HepG2 (cell line): ENCODE results near the gene SOCS3. TPM values are rescaled to one million over a fixed set of nuclear protein-coding genes. Genes with fewer than 3 reads are reported as not detected.
A peak's percentile ranks its signal among the peaks of the same experiment; 100 is the strongest.

Experiments used
- ADNP ChIP-seq: sonication (generic); formaldehyde crosslinking; IDR thresholded peaks from 2 replicates; pipeline ENCODE4 v1.4.0; 2020; ENCODE audit warnings: missing genetic modification reagents
- BATF2 ChIP-seq: sonication (generic); formaldehyde crosslinking; IDR thresholded peaks from 2 replicates; pipeline ENCODE4 v1.8.0; 2022; ENCODE audit warnings: mild to moderate bottlenecking, missing genetic modification reagents, moderate library complexity
- CEBPG ChIP-seq: IDR thresholded peaks from 2 replicates; pipeline ENCODE4 v1.6.1; 2016
- CREBL2 ChIP-seq: sonication (generic); formaldehyde crosslinking; IDR thresholded peaks from 2 replicates; pipeline ENCODE4 v1.8.1; 2023; ENCODE audit warnings: missing genetic modification reagents, mild to moderate bottlenecking, borderline replicate concordance
- DNMT3B ChIP-seq: conservative IDR thresholded peaks from 2 replicates; pipeline ENCODE4 v1.6.1; 2016; ENCODE audit warnings: missing biosample characterization, control low read depth
- GABPA ChIP-seq, 2 experiments: IDR thresholded peaks; 2 replicates each; pipeline ENCODE4 v1.6.1; 2011 to 2016; ENCODE audit warnings: low read depth in 2 of 2, low read length in 1 of 2, missing biosample characterization in 1 of 2, missing genetic modification characterization in 1 of 2
- KDM5B ChIP-seq: sonication (generic); formaldehyde crosslinking; IDR thresholded peaks from 2 replicates; pipeline ENCODE4 v1.4.0; 2020; ENCODE audit warnings: missing genetic modification reagents, mild to moderate bottlenecking, borderline replicate concordance
- KDM6A ChIP-seq: IDR thresholded peaks from 2 replicates; pipeline ENCODE4 v1.6.1; 2016; ENCODE audit warnings: low read depth
- KMT2A ChIP-seq: sonication (generic); formaldehyde crosslinking; IDR thresholded peaks from 2 replicates; pipeline ENCODE4 v1.4.0; 2020; ENCODE audit warnings: missing genetic modification reagents
- MIER2 ChIP-seq: IDR thresholded peaks from 2 replicates; pipeline ENCODE4 v1.6.1; 2016; ENCODE audit warnings: missing biosample characterization, missing genetic modification reagents
- MIER3 ChIP-seq: IDR thresholded peaks from 2 replicates; pipeline ENCODE4 v1.6.1; 2016; ENCODE audit warnings: missing compliant biosample characterization, borderline replicate concordance
- MYNN ChIP-seq: sonication (generic); formaldehyde crosslinking; IDR thresholded peaks from 2 replicates; pipeline ENCODE4 v1.4.0; 2020; ENCODE audit warnings: mild to moderate bottlenecking, low read depth, missing genetic modification reagents
- POGK ChIP-seq: sonication (generic); formaldehyde crosslinking; conservative IDR thresholded peaks from 2 replicates; pipeline ENCODE4 v1.8.0; 2022; ENCODE audit warnings: mild to moderate bottlenecking, moderate library complexity, missing genetic modification reagents
- RARA ChIP-seq: IDR thresholded peaks from 2 replicates; pipeline ENCODE4 v1.6.1; 2016; ENCODE audit warnings: missing genetic modification reagents, missing compliant biosample characterization
- RBM39 ChIP-seq: fragments of 200-400 bp; formaldehyde crosslinking; IDR thresholded peaks from one replicate; pipeline ENCODE4 v1.6.1; 2018; ENCODE audit warnings: antibody characterized with exemption, mild to moderate bottlenecking, low read depth, low read length; ENCODE audit not compliant: poor library complexity, severe bottlenecking
- RXRB ChIP-seq: IDR thresholded peaks from 2 replicates; pipeline ENCODE4 v1.6.1; 2016; ENCODE audit warnings: borderline replicate concordance, missing genetic modification reagents, missing compliant biosample characterization
- SNAPC2 ChIP-seq: sonication (generic); formaldehyde crosslinking; IDR thresholded peaks from 2 replicates; pipeline ENCODE4 v1.8.1; 2022; ENCODE audit warnings: mild to moderate bottlenecking, missing genetic modification reagents
- TBP ChIP-seq: sonication (generic); formaldehyde crosslinking; IDR thresholded peaks from 2 replicates; pipeline ENCODE4 v1.5.0; 2020; ENCODE audit warnings: missing genetic modification reagents
- TBX3 ChIP-seq: fragments of 450-650 bp; IDR thresholded peaks from 2 replicates; pipeline ENCODE4 v1.6.1; 2017; ENCODE audit warnings: antibody characterized with exemption, mild to moderate bottlenecking, inconsistent platforms, borderline replicate concordance
- TCF7L2 ChIP-seq: IDR thresholded peaks from 2 replicates; pipeline ENCODE4 v1.6.1; 2011; ENCODE audit warnings: mild to moderate bottlenecking, low read depth, low read length, moderate library complexity
- TMF1 ChIP-seq: sonication (generic); formaldehyde crosslinking; IDR thresholded peaks from 2 replicates; pipeline ENCODE4 v1.8.1; 2022; ENCODE audit warnings: low read depth, missing genetic modification reagents
- TSC22D2 ChIP-seq: sonication (generic); formaldehyde crosslinking; IDR thresholded peaks from 2 replicates; pipeline ENCODE4 v1.5.1; 2020; ENCODE audit warnings: missing genetic modification reagents, mild to moderate bottlenecking, borderline replicate concordance
- ZNF343 ChIP-seq: sonication (generic); formaldehyde crosslinking; IDR thresholded peaks from 2 replicates; pipeline ENCODE4 v1.4.0; 2020; ENCODE audit warnings: mild to moderate bottlenecking, missing genetic modification reagents
- ZNF446 ChIP-seq: sonication (generic); formaldehyde crosslinking; IDR thresholded peaks from 2 replicates; pipeline ENCODE4 v1.5.0; 2020; ENCODE audit warnings: mild to moderate bottlenecking, missing genetic modification reagents
- ZNF501 ChIP-seq: sonication (generic); formaldehyde crosslinking; IDR thresholded peaks from 2 replicates; pipeline ENCODE4 v1.5.1; 2020; ENCODE audit warnings: mild to moderate bottlenecking, moderate library complexity, missing genetic modification reagents
- ZNF546 ChIP-seq: sonication (generic); formaldehyde crosslinking; conservative IDR thresholded peaks from 2 replicates; pipeline ENCODE4 v1.8.1; 2023; ENCODE audit warnings: mild to moderate bottlenecking, missing genetic modification reagents
- ZNF562 ChIP-seq: sonication (generic); formaldehyde crosslinking; IDR thresholded peaks from 2 replicates; pipeline ENCODE4 v1.8.0; 2022; ENCODE audit warnings: missing genetic modification reagents, borderline replicate concordance
- ZNF576 ChIP-seq: sonication (generic); formaldehyde crosslinking; IDR thresholded peaks from 2 replicates; pipeline ENCODE4 v1.4.0; 2020; ENCODE audit warnings: mild to moderate bottlenecking, missing genetic modification reagents
- polyA plus RNA-seq, 8 experiments: library from polyadenylated mRNA; depleted of rRNA in 3 of 8; stranded (reverse) in 7 of 8; unstranded in 1 of 8; fragments of >200 nt; fragmentation: Illumina TruSeq in 4 of 8; extraction: Trizol in 4 of 8; gene quantifications; 2 replicates each; pipeline versions ENCODE4 v1.2.1 to v1.2.3, GENCODE V29; 2011 to 2016; ENCODE audit warnings: low read depth in 4 of 8, missing spikeins in 1 of 8, mixed read lengths in 1 of 8; ENCODE audit not compliant: insufficient read depth in 1 of 8
- total RNA-seq, 5 experiments: library from RNA; depleted of rRNA; stranded (reverse); fragments of >200 nt; fragmentation: Illumina TruSeq; extraction: Trizol; gene quantifications; 2 replicates each; pipeline ENCODE4 v1.2.3, GENCODE V29; 2016; ENCODE audit warnings: low read depth in 1 of 5

Gene SOCS3
- total and polyA plus RNA-seq, 2 of the 13 experiments (the other 11 are each of a cell fraction or from before 2014, with no cell fraction given) = 0.77 to 2.4 TPM

- TF ChIP-seq RXRB (CRISPR knock-in tag) = peak; percentile 55; the same call in 1 of the 2 replicates
- no peak for TF ChIP-seq TCF7L2
- peak; percentile 98 for TF ChIP-seq ZNF446 (CRISPR knock-in tag)
- TF ChIP-seq CREBL2 = peak; percentile 90
- TF ChIP-seq DNMT3B = peak; percentile 46; the same call in 1 of the 2 replicates
- peak; percentile 71; the same call in 1 of the 2 replicates for TF ChIP-seq TSC22D2 (CRISPR knock-in tag)
- peak; percentile 97 for TF ChIP-seq ZNF501 (CRISPR knock-in tag)
- peak; percentile 97 for TF ChIP-seq KDM5B
- peak; percentile 77; the same call in 1 of the 2 replicates for TF ChIP-seq MIER3 (CRISPR knock-in tag)
- TF ChIP-seq ZNF576 (CRISPR knock-in tag) = no peak
- 0 out of 2 replicates have a peak, but pooled peaks have one; percentile 48 for TF ChIP-seq TBP (CRISPR knock-in tag)
- peak; percentile 98 for TF ChIP-seq KMT2A (CRISPR knock-in tag)
- TF ChIP-seq RARA (CRISPR knock-in tag) = peak; percentile 29; the same call in 1 of the 2 replicates
- TF ChIP-seq CEBPG = 0 out of 2 replicates have a peak, but pooled peaks have one; percentile 23
- TF ChIP-seq SNAPC2 (CRISPR knock-in tag) = no peak
- TF ChIP-seq ZNF546 (CRISPR knock-in tag) = peak; percentile 82; the same call in 1 of the 2 replicates
- TF ChIP-seq RBM39 = no peak
- TF ChIP-seq TBX3 = 0 out of 2 replicates have a peak, but pooled peaks have one; percentile 15
- TF ChIP-seq POGK = peak; percentile 90
- TF ChIP-seq ZNF562 (CRISPR knock-in tag) = peak; percentile 53; the same call in 1 of the 2 replicates
- peak; percentile 96 for TF ChIP-seq GABPA (IDR thresholded peaks at IDR 0.05; ENCODE audit: low read depth, low read length)
- peak; percentile 90 for TF ChIP-seq GABPA (CRISPR knock-in tag; IDR thresholded peaks at IDR 0.05; ENCODE audit: low read depth)
- peak; percentile 77; the same call in 1 of the 2 replicates for TF ChIP-seq BATF2 (CRISPR knock-in tag)
- TF ChIP-seq MYNN (CRISPR knock-in tag) = no peak; the same call in 1 of the 2 replicates
- peak; percentile 83 for TF ChIP-seq ADNP (CRISPR knock-in tag)
- peak; percentile 69; the same call in 1 of the 2 replicates for TF ChIP-seq ZNF343 (CRISPR knock-in tag)
- TF ChIP-seq MIER2 = 0 out of 2 replicates have a peak, but pooled peaks have one; percentile 58
- TF ChIP-seq TMF1 (CRISPR knock-in tag) = peak; percentile 62; the same call in 1 of the 2 replicates
- TF ChIP-seq KDM6A (CRISPR knock-in tag) = no peak
These were observed 18.6 kb upstream of the SOCS3 start, which contains the start of gene PGS1 (continued) for GRCh38 chr17:78378225-78379130.
